GM19463 (cell line): ENCODE results near the gene BOC.

ENCODE experiments used
- ATAC-seq: cut with Tn5 transposase; IDR thresholded peaks from one replicate; pipeline ENCODE4 v1.9.1; 2021; ENCODE audit warnings: mild to moderate bottlenecking, moderate library complexity; ENCODE audit not compliant: unreplicated experiment

BOC gene

GRCh38 chr3:113221721-113222257 is 10.4 kb downstream of the BOC start:
- no peak for ATAC-seq

- ATAC-seq, result no peak
Observed at GRCh38 chr3:113222451-113223086, 11.2 kb downstream of the BOC start.

DNA sequence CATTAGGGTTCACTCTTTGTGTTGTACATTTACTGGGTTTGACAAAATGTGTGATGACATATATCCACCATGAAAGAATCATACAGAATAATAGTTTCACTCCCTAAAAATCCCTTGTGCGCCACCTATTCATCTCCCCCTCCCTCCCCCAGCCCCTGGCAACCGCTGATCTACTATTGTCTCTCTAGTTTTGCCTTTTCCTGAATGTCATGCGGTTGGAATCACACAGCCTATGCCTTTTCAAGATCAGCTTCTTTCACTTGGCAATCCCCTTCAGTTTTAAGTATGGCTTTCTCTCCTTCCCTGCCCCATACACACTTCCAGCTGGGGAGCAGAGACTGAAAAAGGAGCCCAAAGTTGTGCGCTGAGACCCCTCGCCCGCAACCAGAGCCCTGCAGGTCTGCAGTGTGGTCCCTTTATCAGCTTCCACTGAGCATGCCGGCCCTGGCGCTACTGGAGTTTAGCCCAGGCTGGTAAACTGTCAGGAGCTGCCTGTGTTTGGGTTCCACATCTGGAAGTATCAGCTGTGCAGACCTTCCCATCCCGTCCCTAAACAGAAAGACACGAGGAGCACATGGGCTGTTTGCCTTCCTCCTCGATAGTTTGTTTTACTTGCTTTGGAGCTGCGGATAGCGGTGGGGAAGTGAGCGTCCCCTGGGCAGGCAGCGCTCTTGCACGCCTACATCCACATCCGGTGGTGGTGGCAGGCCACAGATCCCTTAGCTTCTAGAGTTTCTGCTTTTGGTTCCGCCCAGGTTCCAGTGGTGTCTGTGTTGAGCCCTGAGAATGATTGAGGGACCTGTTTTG is 12.3 kb downstream of the BOC start:
- ATAC-seq, result peak; percentile 83

- no peak for ATAC-seq
Observed at GRCh38 chr3:113225286-113225685, 13.9 kb downstream of the BOC start.

GRCh38 chr3:113226491-113226890 is 15.1 kb downstream of the BOC start:
- ATAC-seq, result no peak

DNA sequence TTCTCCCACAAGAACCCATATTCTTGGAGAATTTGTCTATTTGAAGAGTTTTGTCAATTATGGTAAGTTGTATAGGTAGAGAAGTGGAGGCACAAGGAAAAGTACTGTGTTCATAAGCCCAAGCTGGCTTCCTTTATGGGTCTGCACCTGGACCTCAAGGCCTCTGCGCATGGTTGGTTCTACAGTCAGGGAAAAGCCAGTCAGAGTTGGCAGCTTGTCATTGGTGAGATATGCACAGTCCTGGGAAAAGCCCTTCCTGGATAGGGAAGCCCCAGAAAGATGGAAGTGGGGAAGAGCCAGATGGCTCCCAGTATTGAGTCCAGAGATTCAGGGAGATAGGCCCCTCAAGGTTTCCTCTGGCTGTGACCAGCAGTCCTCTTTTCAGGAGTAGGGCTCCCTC is 15.8 kb downstream of the BOC start:
- no peak for ATAC-seq

GRCh38 chr3:113228498-113229286 is 17.3 kb downstream of the BOC start:
- ATAC-seq, result no peak

DNA sequence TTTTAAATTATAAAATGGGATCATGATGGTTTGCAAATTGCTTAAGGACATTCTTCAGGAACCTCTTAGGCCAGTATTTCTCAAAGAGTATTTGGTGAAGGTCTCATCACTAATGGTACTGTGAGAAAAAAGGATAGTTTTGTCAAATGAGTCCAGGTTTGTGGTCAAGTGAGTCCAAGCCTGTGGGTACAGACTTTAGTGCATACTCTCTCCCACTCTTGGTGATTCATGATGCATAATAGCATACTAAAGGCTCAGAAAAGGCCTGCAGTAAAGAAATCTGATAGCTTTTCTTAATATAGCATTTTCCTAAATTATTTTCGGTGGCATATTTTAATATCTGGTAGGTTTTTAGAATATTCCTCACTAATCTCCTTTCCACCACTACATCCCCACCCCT is 20.0 kb downstream of the BOC start:
- no peak for ATAC-seq

DNA sequence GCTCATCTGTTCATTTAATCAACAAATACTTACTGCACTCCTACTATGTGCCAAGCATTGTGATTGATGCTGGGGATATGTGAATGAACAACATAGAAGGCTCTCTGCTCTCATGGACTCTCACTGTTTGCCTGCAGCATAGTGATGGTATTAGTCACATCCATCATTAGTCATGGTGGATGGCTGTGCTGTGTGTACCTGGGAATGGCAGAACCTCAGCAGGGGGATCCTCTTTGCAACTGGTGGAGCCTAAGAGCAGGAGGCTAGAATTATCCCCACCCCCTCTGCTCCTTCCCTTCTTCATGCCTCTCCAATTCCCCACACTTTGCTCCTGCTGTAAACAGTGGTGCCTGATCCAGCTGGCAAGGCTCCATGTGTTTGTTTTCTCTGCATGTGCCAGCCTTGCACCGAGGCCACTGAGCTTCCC is 20.5 kb downstream of the BOC start:
- ATAC-seq, result no peak

DNA sequence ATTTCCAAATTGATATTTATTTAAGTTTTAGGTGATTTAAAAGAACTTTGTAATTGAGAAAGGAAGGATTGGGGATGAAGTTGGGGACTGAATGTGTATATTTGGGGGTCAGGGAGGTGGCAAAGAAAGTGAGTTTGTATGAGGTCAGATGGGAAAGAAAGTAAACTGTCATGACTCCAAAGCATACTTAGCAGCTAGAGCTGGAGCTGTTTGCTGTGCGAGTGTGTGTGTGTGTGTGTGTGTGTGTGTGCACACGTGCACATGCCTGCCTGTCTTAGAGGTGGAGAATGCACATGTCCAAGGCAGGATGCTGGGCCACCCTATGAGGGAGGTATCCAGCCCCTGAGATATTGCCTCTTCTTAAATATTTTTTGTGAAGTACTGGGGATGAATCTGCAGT is 21.0 kb downstream of the BOC start:
- no peak for ATAC-seq

GRCh38 chr3:113233497-113233896 is 22.1 kb downstream of the BOC start:
- no peak for ATAC-seq

- no peak for ATAC-seq
Observed at GRCh38 chr3:113234028-113234427, 22.7 kb downstream of the BOC start.

- no peak for ATAC-seq
Observed at GRCh38 chr3:113234688-113235260, 23.4 kb downstream of the BOC start.

DNA sequence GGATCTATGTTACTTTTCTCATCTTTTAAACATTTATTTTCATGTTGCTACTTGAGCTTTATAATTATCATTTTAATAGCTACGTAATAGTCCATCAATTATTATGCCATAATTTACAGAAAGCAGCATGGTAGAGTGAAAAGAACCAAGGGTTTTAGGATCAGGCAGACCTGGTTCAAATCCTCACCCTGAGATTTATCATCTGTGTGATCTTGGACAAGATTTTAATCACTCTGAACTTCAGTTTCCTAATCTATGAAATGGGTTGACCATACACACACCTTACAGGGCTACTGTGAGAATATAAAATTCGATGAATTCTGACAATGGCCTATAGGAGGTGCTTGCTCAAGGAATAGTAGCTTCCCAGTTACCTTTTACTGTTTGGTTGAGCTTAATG is 27.1 kb downstream of the BOC start:
- no peak for ATAC-seq

DNA sequence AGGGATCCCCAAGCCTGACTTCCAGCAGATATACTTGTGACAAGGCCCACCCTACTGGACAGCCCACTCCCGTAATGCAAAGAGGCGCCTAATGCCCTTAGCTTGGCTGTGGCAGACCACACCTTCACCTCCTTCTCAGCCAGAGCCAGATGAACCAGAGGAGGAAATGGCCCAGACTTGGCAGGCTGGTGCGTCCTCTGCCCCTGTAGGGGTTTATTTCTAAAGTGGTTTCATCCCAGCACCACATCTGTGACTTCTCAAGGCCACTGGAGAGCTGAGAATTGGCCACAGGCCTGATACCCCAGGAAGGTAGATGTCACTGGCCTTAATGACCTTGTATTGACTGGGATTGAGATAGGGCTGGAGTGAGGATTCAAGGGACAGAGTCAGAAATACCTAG is 29.5 kb downstream of the BOC start:
- ATAC-seq, result no peak

GRCh38 chr3:113241292-113242095 is 30.1 kb downstream of the BOC start:
- ATAC-seq, result no peak

- no peak for ATAC-seq
Observed at GRCh38 chr3:113242096-113242581, 30.8 kb downstream of the BOC start.

GRCh38 chr3:113243071-113243470 is 31.7 kb downstream of the BOC start:
- no peak for ATAC-seq

GRCh38 chr3:113243846-113244245 is 32.5 kb downstream of the BOC start:
- no peak for ATAC-seq

GRCh38 chr3:113245761-113246161 is 34.4 kb downstream of the BOC start:
- ATAC-seq, result no peak
